Measurements from ENCODE around the gene TBC1D24. TPM values are rescaled to one million over a fixed set of nuclear protein-coding genes. Genes with fewer than 3 reads are reported as not detected.

Gene TBC1D24
- total and polyA plus RNA-seq, 2 donors (not counting 1 experiment from before 2014, with no cell fraction given) = 6.3 to 10.9 TPM

DNA sequence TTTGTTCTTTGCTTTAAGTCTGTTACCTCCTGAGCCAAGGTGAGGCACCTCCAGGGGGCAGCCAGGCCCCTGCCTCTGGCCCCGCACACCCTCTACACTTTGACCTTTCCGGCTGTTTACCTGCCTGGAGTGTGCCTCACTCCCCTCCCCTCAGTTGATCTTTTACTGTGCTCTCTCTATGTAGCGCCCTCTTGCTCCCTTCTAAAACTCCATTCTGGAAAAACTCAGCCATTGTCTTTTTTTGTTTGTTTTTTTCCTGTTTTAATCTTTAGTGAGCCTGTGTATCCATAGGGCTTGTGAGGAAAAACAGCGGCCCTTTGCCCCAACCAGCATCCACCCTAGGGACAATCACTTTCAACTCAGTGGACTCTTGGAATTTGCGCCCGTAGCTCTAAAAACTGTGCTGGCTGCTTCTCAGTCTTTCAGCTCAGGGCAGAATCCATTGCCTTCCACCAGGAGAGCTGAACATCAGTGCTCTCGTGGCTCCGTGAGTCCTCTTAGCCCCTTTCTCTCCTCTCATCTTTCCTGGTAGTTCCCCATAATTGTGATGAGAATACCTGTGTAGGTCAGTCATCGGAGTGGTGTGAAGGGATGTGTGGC is 49.5 kb downstream of the TBC1D24 start:
- no peak overlapping the region for H3K4me2 ChIP-seq (ENCODE audit: extremely low read depth, insufficient read depth, low read length)
- TF ChIP-seq, protein P1, sequence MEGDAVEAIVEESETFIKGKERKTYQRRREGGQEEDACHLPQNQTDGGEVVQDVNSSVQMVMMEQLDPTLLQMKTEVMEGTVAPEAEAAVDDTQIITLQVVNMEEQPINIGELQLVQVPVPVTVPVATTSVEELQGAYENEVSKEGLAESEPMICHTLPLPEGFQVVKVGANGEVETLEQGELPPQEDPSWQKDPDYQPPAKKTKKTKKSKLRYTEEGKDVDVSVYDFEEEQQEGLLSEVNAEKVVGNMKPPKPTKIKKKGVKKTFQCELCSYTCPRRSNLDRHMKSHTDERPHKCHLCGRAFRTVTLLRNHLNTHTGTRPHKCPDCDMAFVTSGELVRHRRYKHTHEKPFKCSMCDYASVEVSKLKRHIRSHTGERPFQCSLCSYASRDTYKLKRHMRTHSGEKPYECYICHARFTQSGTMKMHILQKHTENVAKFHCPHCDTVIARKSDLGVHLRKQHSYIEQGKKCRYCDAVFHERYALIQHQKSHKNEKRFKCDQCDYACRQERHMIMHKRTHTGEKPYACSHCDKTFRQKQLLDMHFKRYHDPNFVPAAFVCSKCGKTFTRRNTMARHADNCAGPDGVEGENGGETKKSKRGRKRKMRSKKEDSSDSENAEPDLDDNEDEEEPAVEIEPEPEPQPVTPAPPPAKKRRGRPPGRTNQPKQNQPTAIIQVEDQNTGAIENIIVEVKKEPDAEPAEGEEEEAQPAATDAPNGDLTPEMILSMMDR (conservative IDR thresholded peaks at IDR 0.05 in 1 of 2, IDR thresholded peaks at IDR 0.05 in 1 of 2; ENCODE audit: low read depth in 1 of 2, low read length in 2 of 2) = no peak
- no peaks in the 10 kb centered on the region for H4K20me1 ChIP-seq (ENCODE audit: control insufficient read depth, extremely low read depth, insufficient read depth, low read length)
- peaks cover 17% of the 10 kb centered on the region for H3K79me2 ChIP-seq (ENCODE audit: control insufficient read depth, insufficient read depth, low read length)
- no peaks in the 10 kb centered on the region for H3K9me3 ChIP-seq (ENCODE audit: control insufficient read depth, insufficient read depth, low read depth, low read length)
- no peaks in the 10 kb centered on the region for H3K4me1 ChIP-seq (ENCODE audit: control insufficient read depth, extremely low read depth, insufficient read depth, low read length)
- no peaks in the 10 kb centered on the region for H3K27me3 ChIP-seq (ENCODE audit: control insufficient read depth, insufficient read depth, low read length)
- no peak overlapping the region for H3K9ac ChIP-seq (ENCODE audit: insufficient read depth, low read length)
- no peak overlapping the region for H2AFZ ChIP-seq (ENCODE audit: low read length)
- no peak overlapping the region for H3K27ac ChIP-seq (ENCODE audit: insufficient read depth, low read length)
- peaks cover 40% of the 10 kb centered on the region for H3K36me3 ChIP-seq (ENCODE audit: control insufficient read depth, insufficient read depth, low read length)
- H3K4me3 ChIP-seq (replicated peaks in 1 of 4; ENCODE audit: control extremely low read depth in 1 of 4, insufficient read depth in 1 of 4, low read depth in 3 of 4, low read length in 4 of 4) = no peak overlapping the region
- no peak for DNase-seq (ENCODE audit: low read depth in 2 of 2)

DNA sequence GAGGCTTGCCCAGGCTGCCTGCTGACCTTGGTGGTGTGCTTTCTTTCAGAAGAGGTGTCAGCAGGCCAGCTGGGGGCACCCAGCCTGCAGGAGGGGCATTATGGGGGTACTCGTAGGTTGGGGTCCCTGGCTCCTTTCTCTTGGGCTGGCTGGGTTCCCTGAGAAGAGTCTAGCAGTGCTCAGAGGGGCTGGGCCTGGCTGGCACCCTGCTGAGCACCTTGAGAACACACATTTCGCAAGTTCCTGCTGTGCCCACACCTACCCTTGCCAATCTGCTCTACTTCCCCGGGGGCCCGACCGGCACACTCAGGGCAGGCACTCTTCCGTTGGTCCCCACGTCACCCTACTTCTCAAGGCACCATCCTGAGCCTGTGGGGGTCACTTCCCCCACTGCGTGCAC is 51.2 kb downstream of the TBC1D24 start:
- Histone ChIP-seq H3K79me2 (ENCODE audit: control insufficient read depth, insufficient read depth, low read length) (peaks cover 9% of the 10 kb centered on the region), H3K4me2 (ENCODE audit: extremely low read depth, insufficient read depth, low read length) (no peak overlapping the region), H3K4me3 (replicated peaks in 1 of 4; ENCODE audit: control extremely low read depth in 1 of 4, insufficient read depth in 1 of 4, low read depth in 3 of 4, low read length in 4 of 4) (no peak overlapping the region), H4K20me1 (ENCODE audit: control insufficient read depth, extremely low read depth, insufficient read depth, low read length) (no peaks in the 10 kb centered on the region), H3K9me3 (ENCODE audit: control insufficient read depth, insufficient read depth, low read depth, low read length) (no peaks in the 10 kb centered on the region), H2AFZ (ENCODE audit: low read length) (no peak overlapping the region), H3K9ac (ENCODE audit: insufficient read depth, low read length) (no peak overlapping the region), H3K27me3 (ENCODE audit: control insufficient read depth, insufficient read depth, low read length) (no peaks in the 10 kb centered on the region), H3K4me1 (ENCODE audit: control insufficient read depth, extremely low read depth, insufficient read depth, low read length) (no peaks in the 10 kb centered on the region), H3K36me3 (ENCODE audit: control insufficient read depth, insufficient read depth, low read length) (peaks cover 46% of the 10 kb centered on the region), H3K27ac (ENCODE audit: insufficient read depth, low read length) (no peak overlapping the region)
- TF ChIP-seq, protein P1 (conservative IDR thresholded peaks at IDR 0.05 in 1 of 2, IDR thresholded peaks at IDR 0.05 in 1 of 2; ENCODE audit: low read depth in 1 of 2, low read length in 2 of 2) = no peak
- no peak for TF ChIP-seq EZH2 (IDR thresholded peaks at IDR 0.05; ENCODE audit: low read length, missing control alignments)
- DNase-seq (ENCODE audit: low read depth in 2 of 2) = no peak

DNA sequence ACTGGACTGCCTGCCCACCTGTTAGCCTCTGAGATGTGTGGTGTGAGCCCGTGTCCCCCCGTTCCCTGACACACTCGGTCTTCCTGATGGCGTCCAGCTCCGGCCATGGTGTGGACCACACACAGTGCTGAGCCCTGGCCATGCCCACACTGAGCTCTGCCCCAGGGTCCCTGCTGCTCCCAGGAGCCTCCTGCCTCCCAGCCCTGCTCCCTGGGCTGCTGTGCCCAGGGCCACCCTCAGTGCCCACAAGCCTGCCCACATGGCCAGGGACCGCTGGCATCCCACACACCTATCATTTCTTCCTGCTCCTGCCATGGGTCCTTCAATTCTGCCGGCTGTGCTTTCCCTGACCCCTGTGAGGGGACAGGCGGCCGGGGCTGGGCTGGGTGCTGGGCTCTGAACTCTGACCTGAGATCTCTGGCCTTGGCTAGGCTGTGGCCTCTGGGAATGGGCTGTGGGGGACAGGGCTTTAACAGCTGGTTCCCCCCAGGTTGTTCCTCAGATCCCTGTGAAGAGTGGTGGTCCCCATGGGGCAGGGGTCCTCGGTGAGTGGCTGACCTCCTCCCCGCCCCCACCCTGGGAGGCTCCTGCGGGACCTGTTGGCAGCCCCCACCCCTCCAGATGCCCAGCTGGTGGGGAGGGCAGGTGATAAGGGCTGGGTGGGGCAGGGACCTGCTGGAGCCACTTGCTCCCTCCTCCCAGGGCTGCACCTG is 52.3 kb downstream of the TBC1D24 start:
- Histone ChIP-seq H3K79me2 (ENCODE audit: control insufficient read depth, insufficient read depth, low read length) (peaks cover 1% of the 10 kb centered on the region), H3K27me3 (ENCODE audit: control insufficient read depth, insufficient read depth, low read length) (no peaks in the 10 kb centered on the region), H3K36me3 (ENCODE audit: control insufficient read depth, insufficient read depth, low read length) (peaks cover 44% of the 10 kb centered on the region), H3K4me2 (ENCODE audit: extremely low read depth, insufficient read depth, low read length) (no peak overlapping the region), H2AFZ (ENCODE audit: low read length) (no peak overlapping the region), H3K9me3 (ENCODE audit: control insufficient read depth, insufficient read depth, low read depth, low read length) (no peaks in the 10 kb centered on the region), H3K27ac (ENCODE audit: insufficient read depth, low read length) (no peak overlapping the region), H3K4me3 (replicated peaks in 1 of 4; ENCODE audit: control extremely low read depth in 1 of 4, insufficient read depth in 1 of 4, low read depth in 3 of 4, low read length in 4 of 4) (no peak overlapping the region), H3K4me1 (ENCODE audit: control insufficient read depth, extremely low read depth, insufficient read depth, low read length) (peaks cover 4% of the 10 kb centered on the region), H4K20me1 (ENCODE audit: control insufficient read depth, extremely low read depth, insufficient read depth, low read length) (no peaks in the 10 kb centered on the region), H3K9ac (ENCODE audit: insufficient read depth, low read length) (no peak overlapping the region)
- TF ChIP-seq, protein P1 (conservative IDR thresholded peaks at IDR 0.05 in 1 of 2, IDR thresholded peaks at IDR 0.05 in 1 of 2; ENCODE audit: low read depth in 1 of 2, low read length in 2 of 2) = no peak
- TF ChIP-seq EZH2 (IDR thresholded peaks at IDR 0.05; ENCODE audit: low read length, missing control alignments) = no peak
- no peak for DNase-seq (ENCODE audit: low read depth in 2 of 2)
